ENCODE data around the gene FAM3C.
"Not testable (repeated sequence)": the region's sequence is repeated elsewhere in the genome, so short reads cannot be mapped to it uniquely, and the experiment has no call there.

Gene FAM3C

DNA sequence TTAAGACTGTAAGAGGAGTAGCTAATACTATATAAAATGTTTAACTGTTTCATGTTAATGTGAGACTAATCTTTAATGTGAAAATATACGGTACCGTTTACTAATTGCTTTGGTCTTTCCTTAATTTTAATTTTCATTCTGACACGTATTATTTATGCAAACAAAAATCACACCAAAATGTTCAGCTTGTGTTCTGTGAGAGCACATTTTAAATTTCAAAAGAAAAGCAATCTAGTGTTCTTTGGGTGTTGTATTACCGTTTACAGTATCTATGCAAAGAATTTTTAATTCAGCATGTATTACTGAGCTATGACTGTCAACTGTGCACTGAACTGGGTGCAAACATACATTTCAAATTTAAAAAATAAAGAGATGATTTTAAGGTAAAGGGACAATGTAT is 65.1 kb downstream of the FAM3C start:
- DNase-seq (ENCODE audit: low read depth) = no peak

DNA sequence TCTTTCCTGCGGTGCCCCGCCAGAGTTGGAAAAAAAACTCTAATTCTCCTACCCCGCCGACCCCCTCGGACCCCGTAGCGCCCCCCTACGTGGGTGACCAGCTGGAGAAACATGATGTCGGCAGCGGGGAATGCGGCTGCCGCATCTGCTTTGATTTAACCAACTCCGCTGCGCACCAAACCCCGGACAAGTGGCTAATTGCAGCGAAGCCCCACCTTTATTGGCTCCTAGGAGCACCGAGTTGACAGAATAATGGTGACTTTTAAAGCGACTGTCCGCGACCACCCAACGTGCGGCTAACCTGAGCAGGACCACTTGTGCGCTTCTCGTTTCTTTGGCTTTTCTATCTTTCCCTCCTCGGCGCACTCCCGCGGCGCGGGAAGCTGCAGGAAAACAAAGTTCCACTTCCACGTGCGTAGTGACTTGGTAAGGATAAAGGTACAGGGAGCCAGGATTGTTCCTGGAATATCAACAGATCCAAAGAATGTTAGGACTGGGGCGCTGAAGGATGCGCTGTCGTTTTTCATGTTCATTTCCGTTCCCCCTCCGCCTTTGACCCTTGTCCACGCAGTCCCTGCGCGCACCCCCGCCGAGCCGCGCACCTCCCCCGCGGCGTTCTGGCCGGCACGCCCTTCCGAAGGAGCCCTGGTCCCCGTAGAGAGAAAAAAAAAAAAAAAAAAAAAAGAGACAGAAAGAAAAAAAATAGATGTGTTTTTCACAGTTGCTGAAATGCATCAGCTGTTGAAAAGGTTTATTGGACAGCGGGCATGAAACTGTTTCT is 65.9 kb downstream of the FAM3C start:
- no peak for DNase-seq (ENCODE audit: low read depth)

DNA sequence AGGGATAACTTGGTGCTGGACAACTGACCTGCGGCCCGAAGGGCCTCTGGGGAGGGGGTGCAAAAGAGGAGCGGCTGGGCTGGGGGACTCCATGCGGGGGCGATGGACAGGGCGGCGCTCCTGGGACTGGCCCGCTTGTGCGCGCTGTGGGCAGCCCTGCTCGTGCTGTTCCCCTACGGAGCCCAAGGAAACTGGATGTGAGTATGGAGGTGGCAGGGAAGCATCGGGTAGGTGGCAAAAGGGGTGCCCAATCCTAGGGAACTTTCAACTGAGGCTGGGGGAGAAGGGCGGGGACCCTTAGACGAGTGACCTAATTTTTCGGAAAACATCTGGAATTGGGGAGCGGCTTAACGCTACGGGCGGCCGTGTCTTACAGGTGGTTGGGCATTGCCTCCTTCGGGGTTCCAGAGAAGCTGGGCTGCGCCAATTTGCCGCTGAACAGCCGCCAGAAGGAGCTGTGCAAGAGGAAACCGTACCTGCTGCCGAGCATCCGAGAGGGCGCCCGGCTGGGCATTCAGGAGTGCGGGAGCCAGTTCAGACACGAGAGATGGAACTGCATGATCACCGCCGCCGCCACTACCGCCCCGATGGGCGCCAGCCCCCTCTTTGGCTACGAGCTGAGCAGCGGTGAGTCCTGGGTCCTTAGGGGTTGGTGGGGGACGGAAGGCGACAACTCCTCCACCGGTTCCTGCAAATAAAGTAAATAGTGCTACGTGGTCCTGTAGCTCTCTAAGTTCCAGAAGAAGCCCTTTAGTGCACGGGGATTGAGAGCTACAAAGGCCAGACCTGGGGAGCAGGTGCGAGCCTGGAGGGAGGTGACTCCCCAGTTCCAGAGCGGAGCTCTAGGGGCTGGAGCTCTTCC is 66.7 kb downstream of the FAM3C start:
- no peak for DNase-seq (ENCODE audit: low read depth)

DNA sequence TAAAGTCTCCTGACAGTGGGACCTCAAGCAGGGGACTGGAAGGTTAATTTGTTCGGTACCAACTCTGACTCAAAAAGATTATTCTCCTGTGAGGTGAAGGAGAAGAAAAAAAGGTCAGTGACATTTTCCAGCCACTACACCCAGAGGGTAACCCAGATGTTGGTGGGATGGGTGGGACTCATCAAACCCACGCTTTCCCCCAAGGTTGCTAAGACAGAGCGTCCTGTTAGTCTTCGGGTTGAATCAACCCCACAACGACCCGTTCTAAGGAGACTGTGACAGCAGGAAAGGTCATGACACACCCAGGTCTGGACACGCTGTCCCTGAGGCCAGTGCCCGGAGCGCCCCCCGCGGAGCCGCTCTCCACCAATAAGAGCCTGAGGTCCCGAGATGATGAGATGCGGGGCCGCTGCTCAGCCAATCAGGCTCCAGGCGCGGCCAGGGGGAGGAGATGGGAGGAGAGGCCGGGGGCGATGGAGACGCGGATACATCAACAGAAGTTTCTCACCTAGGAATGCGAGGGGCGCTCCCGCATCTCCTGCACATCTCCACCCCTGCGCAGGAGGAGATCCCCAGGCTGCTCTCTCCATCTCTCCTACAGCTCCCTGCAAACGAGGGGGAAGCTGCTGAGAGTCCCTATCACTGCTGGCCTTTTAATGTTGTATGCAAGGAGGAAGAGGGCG is 67.5 kb downstream of the FAM3C start, which contains the start of gene WNT16:
WNT16 (plus strand) TSS at position 493 of the 683 bp plus-strand sequence. CDS start 293 bp downstream, outside the sequence.
- DNase-seq (ENCODE audit: low read depth) = no peak

DNA sequence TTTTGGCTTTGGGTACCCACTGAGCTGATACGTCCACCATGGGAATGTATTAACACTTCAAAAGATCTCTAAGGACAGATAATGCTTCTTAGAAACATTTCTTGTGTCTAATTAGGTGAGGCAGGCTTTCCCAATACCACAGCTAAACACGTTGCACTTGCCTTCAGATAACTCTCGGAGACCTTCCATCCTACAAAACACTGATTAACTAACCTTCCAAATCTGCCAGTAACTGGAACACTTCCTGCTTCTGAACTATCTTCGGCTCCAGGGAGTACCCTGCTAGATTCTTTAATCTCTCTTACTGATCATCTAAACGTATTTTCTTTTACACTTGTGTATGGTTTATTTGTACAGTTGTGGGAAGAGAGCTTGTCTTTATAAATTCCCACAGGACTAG is 68.4 kb downstream of the FAM3C start:
- no peak for DNase-seq (ENCODE audit: low read depth)

DNA sequence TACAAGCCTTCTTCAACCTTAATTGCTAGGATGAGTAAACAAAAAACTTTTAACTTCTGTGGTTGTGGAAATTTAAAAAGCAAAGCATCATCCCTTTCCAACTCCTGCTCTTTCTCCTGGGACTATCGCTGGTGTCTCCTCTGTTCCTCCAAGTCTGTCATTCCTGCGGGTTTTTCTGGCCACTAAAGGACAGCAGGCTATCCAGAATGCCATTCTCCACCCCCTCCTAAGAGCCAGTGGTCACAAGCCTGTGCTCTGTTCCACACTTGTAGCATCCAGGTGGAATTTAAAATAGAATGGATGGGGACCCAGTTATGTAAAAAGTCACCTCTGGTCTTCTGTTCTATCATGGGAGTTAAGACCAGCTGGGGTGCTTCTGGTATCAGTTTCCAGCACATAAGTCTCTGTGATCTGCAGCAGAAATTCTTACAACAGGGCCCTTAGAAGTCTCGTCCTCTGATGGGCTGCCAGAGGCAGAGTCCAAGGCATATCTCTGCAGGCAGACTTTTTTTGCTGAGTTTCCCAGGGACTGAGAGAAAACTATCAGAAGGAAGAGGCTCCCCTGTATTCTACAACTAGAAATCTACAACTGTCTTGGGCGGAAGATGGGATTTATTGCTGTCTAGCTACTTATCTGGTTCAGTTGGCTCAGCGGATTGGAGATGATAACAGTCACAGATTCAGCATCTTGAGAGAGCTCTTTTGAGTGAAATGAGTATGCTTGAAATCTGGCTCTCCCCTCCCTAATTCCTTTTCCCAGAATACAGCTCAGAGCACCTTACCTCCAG is 72.4 kb downstream of the FAM3C start:
- DNase-seq (ENCODE audit: low read depth) = no peak

DNA sequence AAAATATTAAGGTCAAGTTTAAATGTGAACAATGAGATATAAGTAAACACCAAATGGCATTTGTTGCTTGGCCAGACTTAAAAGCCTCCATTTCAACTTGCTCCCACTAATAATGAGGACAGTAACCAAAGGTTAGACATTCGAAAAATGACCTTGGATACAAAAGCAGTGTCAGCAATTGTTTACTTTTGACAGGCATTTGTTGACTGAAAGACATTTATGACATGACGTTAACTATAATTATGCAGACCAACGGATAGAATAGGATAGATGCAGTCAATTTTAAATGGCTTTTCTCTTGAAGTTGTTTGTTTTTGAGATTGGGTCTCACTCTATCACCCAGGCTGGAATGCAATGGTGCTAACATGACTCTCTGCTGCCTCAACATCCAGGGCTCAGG is 73.6 kb downstream of the FAM3C start:
- DNase-seq (ENCODE audit: low read depth) = no peak

DNA sequence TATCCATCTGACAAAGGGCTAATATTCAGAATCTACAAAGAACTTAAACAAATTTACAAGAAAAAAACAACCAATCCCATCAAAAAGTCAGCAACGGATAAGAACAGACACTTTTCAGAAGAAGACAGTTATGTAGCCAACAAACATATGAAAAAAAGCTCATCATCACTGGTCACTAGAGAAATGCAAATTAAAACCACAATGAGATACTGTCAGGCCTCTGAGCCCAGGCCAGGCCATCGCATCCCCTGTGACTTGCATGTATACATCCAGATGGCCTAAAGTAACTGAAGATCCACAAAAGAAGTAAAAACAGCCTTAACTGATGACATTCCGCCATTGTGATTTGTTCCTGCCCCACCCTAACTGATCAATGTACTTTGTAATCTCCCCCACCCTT is 80.9 kb downstream of the FAM3C start:
- DNase-seq (ENCODE audit: low read depth) = not testable (repeated sequence)

DNA sequence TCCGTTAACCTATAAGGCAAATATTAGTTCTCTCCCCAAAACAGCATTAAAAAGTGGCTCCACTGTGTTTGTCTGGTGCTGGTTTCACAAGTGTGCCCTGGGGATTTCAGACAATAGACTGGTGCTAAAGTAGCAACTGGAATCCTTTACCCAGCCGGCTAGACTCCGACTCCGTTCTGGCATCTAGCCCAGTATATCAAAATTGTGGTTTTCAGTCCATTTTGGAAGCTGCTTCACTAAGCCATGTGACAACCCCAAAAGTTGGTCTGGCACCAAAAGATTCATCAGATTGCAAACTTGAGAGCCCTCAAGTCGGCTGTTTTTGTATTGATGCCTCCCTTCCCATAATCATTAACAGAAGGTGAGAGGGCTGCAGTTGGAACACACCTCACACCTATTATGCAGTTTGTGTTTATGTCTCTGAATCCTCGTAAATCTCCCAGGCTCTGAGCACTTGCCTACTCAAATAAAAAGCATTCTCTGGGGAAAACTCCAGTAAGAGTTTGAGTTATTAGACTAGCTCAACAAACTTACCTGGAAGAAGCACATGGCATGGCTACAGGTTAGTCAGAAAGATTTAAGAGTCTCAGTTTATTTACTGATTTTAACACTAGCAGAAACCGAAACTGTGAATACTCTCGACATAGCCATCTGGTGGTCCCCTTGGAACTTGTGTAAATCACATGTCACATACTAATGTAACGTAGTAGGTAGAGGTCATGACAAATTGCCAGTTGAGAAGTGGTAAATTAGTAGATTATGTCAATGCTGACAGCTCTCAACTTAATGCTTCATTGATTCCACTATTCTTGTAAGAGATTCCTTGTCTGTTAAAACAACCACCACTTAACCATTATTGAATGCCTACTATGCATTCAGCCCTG is 82.1 kb downstream of the FAM3C start:
- DNase-seq (ENCODE audit: low read depth) = no peak

DNA sequence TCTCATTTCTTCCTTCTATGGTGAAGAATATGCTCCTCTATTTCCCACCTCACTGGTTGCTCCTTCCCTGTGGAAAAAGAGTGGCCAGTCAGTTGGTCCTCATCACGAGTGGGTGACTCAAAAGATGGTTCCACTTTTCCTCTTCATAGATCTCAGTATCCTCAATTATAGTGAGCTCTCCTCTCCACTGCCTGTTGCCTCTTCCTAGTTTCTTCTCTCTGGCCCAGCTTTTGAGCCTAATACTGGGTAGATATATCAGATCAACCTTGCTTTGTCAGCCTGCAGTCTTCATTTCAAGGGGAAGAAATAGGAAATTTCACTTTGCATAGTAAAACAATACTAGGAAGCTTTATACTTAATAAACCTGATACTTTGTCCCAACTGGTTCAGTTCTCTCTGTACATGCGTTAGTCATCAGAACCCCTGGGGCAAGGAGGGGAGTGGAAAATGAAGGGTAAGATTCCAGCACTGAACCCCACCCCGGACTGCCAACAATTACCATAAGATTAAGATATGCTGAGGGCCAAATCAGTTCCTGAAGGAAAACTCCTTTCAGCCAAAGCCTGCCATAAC is 82.8 kb downstream of the FAM3C start:
- DNase-seq (ENCODE audit: low read depth) = no peak

DNA sequence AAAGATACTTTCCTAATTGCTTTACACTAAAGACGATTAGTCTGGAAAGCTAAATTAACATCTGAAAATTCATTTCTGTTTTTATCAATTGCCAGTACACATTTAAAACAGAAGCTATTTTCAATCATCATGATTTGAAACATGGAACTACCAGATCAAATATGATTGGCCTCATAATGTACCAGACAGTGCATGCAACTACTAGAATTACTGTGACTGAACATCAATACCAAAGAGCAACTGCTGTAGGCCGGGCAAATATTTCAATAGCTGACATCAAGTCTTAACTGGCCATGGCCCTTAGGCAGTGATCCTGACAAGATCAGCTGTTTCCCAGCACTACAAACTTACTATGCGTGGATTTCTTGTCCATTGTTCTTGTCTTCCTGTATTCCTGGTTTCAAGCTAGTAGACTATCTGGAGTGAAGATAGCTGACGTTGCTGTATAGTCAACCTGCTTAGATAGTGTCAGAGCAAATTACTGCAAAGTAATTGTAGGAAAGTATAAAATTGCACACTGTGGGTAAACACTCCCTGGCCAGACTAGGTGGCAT is 89.0 kb downstream of the FAM3C start:
- no peak for DNase-seq (ENCODE audit: low read depth)

DNA sequence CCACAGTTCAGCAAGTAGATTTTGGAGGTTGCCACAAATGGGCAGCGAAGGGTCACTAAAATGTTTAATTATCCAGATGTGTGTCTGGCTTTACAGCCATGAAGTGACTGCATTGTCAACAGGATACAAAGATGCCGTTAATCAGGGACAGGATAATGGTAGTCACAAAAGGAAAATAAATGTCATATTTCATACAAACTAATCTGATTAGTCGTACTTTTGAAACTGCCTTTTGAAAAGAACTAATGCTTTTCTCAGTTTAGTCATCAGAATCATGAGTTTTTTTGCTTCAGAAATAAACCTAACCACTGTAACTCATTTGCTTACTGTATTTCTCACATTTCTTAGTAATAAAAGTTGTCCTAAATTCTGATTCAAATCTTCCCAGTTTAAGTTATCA is 89.5 kb downstream of the FAM3C start:
- no peak for DNase-seq (ENCODE audit: low read depth)

DNA sequence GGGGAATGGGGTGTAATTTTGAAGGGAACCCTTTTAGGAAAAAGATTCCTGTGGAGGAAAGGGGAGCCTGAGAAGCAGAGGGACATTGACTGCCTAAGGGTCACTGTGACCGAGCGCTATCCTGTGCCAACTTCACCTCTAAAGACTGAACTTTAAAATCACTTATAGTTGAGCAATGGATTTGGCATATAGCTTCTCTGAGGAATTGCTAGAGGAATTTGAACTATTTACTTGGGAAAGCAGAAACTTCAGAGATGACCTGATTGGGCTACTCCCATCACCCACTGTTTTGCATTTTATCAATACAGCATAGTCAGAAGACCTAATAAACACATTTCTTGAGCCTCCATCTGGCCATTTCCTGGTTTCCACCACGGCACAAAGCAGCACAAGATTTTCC is 91.0 kb downstream of the FAM3C start:
- DNase-seq (ENCODE audit: low read depth) = no peak

DNA sequence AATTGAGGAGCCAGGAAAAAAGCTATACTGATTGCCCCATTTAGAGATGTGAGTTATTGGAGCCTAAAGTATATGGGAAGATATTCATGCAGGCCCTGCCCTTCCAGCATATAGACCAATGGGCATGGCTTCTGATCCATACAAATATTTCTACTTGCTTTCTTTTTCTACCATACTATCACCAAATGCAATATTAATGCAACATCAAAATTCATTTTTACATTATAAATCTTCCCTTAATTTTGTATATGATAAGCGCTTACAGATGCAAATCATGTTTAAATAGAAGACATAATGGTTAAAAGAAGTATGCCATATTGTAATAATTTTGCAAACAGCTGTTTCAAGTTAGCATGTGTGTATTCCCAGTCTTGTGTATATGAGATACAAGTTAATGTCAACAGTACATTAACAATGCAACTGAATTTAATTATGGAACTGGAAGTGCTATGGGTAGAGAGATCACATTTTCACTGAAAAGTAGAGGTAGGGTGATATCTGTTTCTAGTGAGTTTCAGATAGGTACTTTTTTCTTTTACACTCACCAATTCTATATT is 91.9 kb downstream of the FAM3C start:
- no peak for DNase-seq (ENCODE audit: low read depth)

DNA sequence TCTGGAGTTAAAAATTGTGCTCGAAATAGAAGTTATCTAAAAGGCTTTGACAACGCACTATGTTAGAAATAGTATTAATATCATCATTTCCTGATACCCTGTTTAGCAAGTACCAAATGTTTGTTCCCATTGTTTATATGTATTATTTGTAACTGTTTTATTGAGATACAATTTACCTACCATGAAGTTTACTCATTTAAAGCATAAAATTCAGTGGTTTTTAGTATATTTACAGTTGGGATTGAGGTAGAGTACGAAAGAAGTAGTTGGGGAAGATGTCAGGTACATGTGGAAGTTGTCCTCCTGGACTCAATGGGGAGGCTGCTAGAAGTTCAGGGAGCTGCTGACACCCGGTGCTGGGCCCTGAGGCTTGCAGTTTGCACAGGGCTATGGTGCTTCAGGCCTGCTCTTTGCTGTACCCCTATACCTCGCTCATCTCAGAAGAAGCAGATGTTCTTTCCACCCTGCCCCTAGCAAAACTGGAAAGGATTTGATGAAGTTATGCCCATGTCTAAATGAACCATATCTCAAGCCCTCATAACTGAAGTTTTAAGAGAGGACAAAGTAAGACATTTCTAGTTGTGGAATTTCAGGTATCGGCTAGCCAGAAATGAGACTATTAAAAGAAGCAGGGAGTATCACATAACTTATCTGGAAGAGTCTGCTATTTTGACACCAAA is 92.5 kb downstream of the FAM3C start:
- no peak for DNase-seq (ENCODE audit: low read depth)

DNA sequence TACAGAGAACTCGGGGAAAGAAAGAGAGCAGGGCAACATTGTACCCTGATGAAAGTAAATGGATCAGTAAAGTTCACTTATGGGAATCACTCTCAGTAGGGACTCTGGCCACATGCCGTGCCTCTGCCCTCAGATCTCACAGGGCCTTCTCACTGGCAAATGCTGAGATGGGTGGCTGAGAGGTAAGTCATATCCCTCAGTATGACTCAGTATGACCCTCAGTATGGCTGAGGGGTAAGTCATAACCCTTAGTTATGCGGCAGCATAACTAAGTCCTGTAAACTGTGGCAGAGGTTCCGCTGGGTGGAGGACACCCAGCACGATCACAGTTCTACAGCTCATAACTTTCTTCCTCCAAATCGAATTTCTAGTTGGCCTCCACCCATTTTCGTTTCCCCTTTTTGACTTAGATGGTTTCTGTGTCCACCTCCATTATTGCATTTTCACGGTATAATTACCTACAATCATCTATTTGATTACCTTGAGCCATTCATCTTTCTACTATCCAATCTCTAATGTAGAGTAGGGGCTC is 93.8 kb downstream of the FAM3C start:
- no peak for DNase-seq (ENCODE audit: low read depth)

DNA sequence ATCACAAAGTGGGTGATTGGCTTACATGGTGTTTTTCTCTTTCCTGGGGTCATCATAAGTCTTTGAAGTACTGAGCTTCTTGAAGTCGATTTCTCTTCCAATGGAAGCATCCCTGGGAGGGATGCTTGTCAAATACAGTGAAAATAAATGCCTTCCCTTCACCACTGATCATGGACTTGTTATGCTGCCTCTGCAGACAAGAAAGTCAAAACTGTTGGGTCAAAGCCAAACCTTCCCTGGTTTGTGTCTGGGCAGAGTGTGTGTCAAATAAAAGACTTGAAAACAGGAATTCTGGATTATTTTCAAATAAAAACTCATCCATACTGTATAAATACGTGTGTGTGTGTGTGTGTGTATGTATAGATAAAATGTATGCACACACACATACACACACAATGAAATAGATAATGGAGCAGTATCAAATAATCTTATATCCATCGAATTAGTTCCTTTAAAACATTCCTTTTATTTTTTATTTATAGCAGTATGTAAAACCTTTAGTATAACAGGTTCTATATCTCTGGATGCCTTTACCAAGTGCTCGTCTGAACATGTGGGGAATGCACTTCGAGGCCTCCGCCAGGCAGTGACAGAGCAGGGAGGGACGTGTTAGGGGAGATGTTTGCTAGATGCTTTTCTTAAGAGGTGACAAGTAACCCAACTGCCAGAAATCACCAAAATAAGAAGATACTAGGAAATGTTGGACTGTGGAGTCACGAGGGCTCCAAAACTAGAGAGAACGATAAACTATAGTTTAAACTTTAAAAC is 94.5 kb downstream of the FAM3C start:
- no peak for DNase-seq (ENCODE audit: low read depth)
